HCT116 (cell line): Measurements from ENCODE around the gene FAM83E. TPM values are rescaled to one million over a fixed set of nuclear protein-coding genes. Genes with fewer than 3 reads are reported as not detected.

ENCODE experiments used
- ATAC-seq: fragments of 200-7000 bp; cut with Tn5 transposase; 2 replicates; pipeline ENCODE4 v1.9.1; 2020; ENCODE audit warnings: mild to moderate bottlenecking, moderate library complexity
- BruUV-seq: library from RNA; stranded (reverse); fragments of 400-500 nt; replicated peaks from 2 replicates; lab custom pipeline; 2021; lab: Mats Ljungman, UMichigan
- CTCF ChIA-PET: fragments of 300-600 bp; sonication (Branson Sonifier 250); formaldehyde crosslinking; loops from one replicate; lab custom pipeline; 2021; ENCODE audit warnings: antibody characterized with exemption; lab: Charles Lee
- POLR2A ChIA-PET: fragments of 300-600, 350-600 bp; sonication (Branson Sonifier 250); formaldehyde crosslinking; loops from one replicate; lab custom pipeline; 2021; ENCODE audit warnings: antibody characterized with exemption; lab: Charles Lee
- RAD21 ChIA-PET, 2 experiments: fragments of 300-600 bp; sonication (Branson Sonifier 250); formaldehyde crosslinking; loops; one replicate each; lab custom pipeline; 2023; ENCODE audit warnings: low total read pairs in 2 of 2; ENCODE audit not compliant: uncharacterized antibody in 2 of 2, unreplicated experiment in 2 of 2, low non-redundant PET in 1 of 2; lab: Charles Lee
- DNase-seq: peaks from one replicate; pipeline ENCODE4 v3.0.0-alpha.2; 2010; ENCODE audit warnings: low read depth, low spot score
- H2AFZ ChIP-seq: fragments of 200-600 bp; shearing (Covaris generic), sonication (generic); 2 replicates; pipeline ENCODE4 v1.6.1; 2017; ENCODE audit warnings: low read depth, mixed run types, mixed read lengths, antibody characterized with exemption, low read length; ENCODE audit not compliant: poor library complexity, severe bottlenecking
- H3K27ac ChIP-seq: 2 replicates; pipeline ENCODE4 v1.5.1; 2012; ENCODE audit warnings: low read depth, low read length
- H3K27me3 ChIP-seq: fragments of 200-600 bp; sonication (generic); 2 replicates; pipeline ENCODE4 v1.6.1; 2016; ENCODE audit warnings: mixed run types, low read length, mixed read lengths; ENCODE audit not compliant: insufficient read depth
- H3K36me3 ChIP-seq, 2 experiments: fragments of 200-500 bp in 1 of 2; fragments of 200-600 bp in 1 of 2; sonication (Bioruptor generic) in 1 of 2; sonication (generic) in 1 of 2; 2 replicates each; pipeline versions ENCODE4 v1.5.1 to v1.6.1; 2014 to 2016; ENCODE audit warnings: low read length in 2 of 2, inconsistent platforms in 1 of 2, mixed read lengths in 1 of 2, mixed run types in 1 of 2; ENCODE audit not compliant: insufficient read depth in 2 of 2, control insufficient read depth in 1 of 2
- H3K4me1 ChIP-seq, 2 experiments: fragments of 200-600 bp in 1 of 2; sonication (generic) in 1 of 2; 2 replicates each; pipeline versions ENCODE4 v1.5.1 to v1.6.1; 2012 to 2017; ENCODE audit warnings: low read length in 2 of 2, inconsistent platforms in 1 of 2, mild to moderate bottlenecking in 1 of 2, mixed read lengths in 1 of 2, mixed run types in 1 of 2, moderate library complexity in 1 of 2; ENCODE audit not compliant: insufficient read depth in 2 of 2, control insufficient read depth in 1 of 2
- H3K4me2 ChIP-seq: fragments of 200-600 bp; sonication (generic); 2 replicates; pipeline ENCODE4 v1.6.1; 2017; ENCODE audit warnings: mixed run types, low read length, mixed read lengths
- H3K4me3 ChIP-seq, 2 experiments: fragments of 200-600 bp in 1 of 2; sonication (generic) in 1 of 2; replicated peaks in 1 of 2; 2 replicates each; pipeline ENCODE4 v1.5.1; 2011 to 2016; ENCODE audit warnings: low read length in 2 of 2, control low read depth in 1 of 2, low read depth in 1 of 2, mild to moderate bottlenecking in 1 of 2, mixed read lengths in 1 of 2, mixed run types in 1 of 2
- H3K79me2 ChIP-seq: fragments of 200-600 bp; sonication (generic); 2 replicates; pipeline ENCODE4 v1.6.1; 2017; ENCODE audit warnings: mild to moderate bottlenecking, mixed run types, low read length, moderate library complexity, mixed read lengths; ENCODE audit not compliant: insufficient read depth
- H3K9ac ChIP-seq: fragments of 200-600 bp; sonication (generic); 2 replicates; pipeline ENCODE4 v1.6.1; 2016; ENCODE audit warnings: low read length, mixed read lengths
- H3K9me2 ChIP-seq: fragments of 200-600 bp; sonication (generic), shearing (Covaris generic); 2 replicates; pipeline ENCODE4 v1.6.1; 2017; ENCODE audit warnings: mixed run types, mild to moderate bottlenecking, moderate library complexity; ENCODE audit not compliant: insufficient read depth
- H3K9me3 ChIP-seq, 2 experiments: fragments of 200-500 bp in 1 of 2; fragments of 200-600 bp in 1 of 2; sonication (Bioruptor generic) in 1 of 2; sonication (generic) in 1 of 2; 2 replicates each; pipeline ENCODE4 v1.6.1; 2014 to 2017; ENCODE audit warnings: low read length in 2 of 2, mixed read lengths in 2 of 2, inconsistent platforms in 1 of 2, low read depth in 1 of 2, mild to moderate bottlenecking in 1 of 2, mixed run types in 1 of 2, moderate library complexity in 1 of 2; ENCODE audit not compliant: control insufficient read depth in 1 of 2, insufficient read depth in 1 of 2
- H4K20me1 ChIP-seq: fragments of 200-600 bp; sonication (generic), shearing (Covaris generic); 2 replicates; pipeline ENCODE4 v1.6.1; 2017; ENCODE audit warnings: mixed run types, mild to moderate bottlenecking, moderate library complexity; ENCODE audit not compliant: insufficient read depth
- CEBPB ChIP-seq: IDR thresholded peaks from 2 replicates; pipeline ENCODE4 v1.6.1; 2012; ENCODE audit warnings: low read depth
- ELF1 ChIP-seq: IDR thresholded peaks from 2 replicates; pipeline ENCODE4 v1.6.1; 2012; ENCODE audit warnings: low read depth, borderline replicate concordance
- FOSL1 ChIP-seq: IDR thresholded peaks from 2 replicates; pipeline ENCODE4 v1.6.1; 2012; ENCODE audit warnings: low read depth
- POLR2A ChIP-seq: IDR thresholded peaks from 2 replicates; pipeline ENCODE4 v1.7.0; 2011; ENCODE audit warnings: borderline replicate concordance; ENCODE audit not compliant: insufficient read depth, insufficient read length; ENCODE audit errors: extremely low read depth
- RAD21 ChIP-seq: IDR thresholded peaks from 2 replicates; pipeline ENCODE4 v1.6.1; 2012; ENCODE audit warnings: low read depth, mild to moderate bottlenecking
- REST ChIP-seq: IDR thresholded peaks from 2 replicates; pipeline ENCODE4 v1.6.1; 2012; ENCODE audit warnings: low read depth
- SP1 ChIP-seq: IDR thresholded peaks from 2 replicates; pipeline ENCODE4 v1.6.1; 2012; ENCODE audit warnings: low read depth
- ZBTB33 ChIP-seq: IDR thresholded peaks from 2 replicates; pipeline ENCODE4 v1.6.1; 2011; ENCODE audit warnings: mild to moderate bottlenecking, low read length, moderate library complexity; ENCODE audit not compliant: insufficient replicate concordance; ENCODE audit errors: extremely low read depth
- intact Hi-C: fragments of 100-400 bp; cut with micrococcal nuclease; formaldehyde crosslinking; loops from 2 replicates; pipeline ENCODE4 v1.10.0; 2022
- total RNA-seq: library from RNA; stranded (reverse); gene quantifications from one replicate; pipeline ENCODE4 v1.2.1, GENCODE V29; 2021; ENCODE audit not compliant: unreplicated experiment

Gene FAM83E
- total RNA-seq, 1 experiment from 2014 or later, result 6.8 TPM

- DNase-seq (no peak), ATAC-seq (no peak)
- no peak overlapping the region for H3K27ac ChIP-seq
- H3K79me2 ChIP-seq, result no peaks in the 10 kb centered on the region
- ChIA-PET POLR2A (interaction anchor here (0.7 kb wide), 1 partner anchor 202 kb away, joined by 3 read pairs; no protein-coding TSS in a partner anchor), CTCF (no interaction called here), RAD21 (no interaction called here)
- no peak overlapping the region for H3K4me3 ChIP-seq
- H3K4me2 ChIP-seq, result no peak overlapping the region
- no peak overlapping the region for H2AFZ ChIP-seq
- intact Hi-C loops, result no loop called here
- no peaks in the 10 kb centered on the region for H3K36me3 ChIP-seq
- no peaks in the 10 kb centered on the region for H4K20me1 ChIP-seq
- TF ChIP-seq SP1 (no peak), FOSL1 (no peak), ELF1 (no peak), REST (no peak), ZBTB33 (no peak), CEBPB (no peak), POLR2A (no peak), RAD21 (no peak)
- no peak overlapping the region for H3K9ac ChIP-seq
- no peaks in the 10 kb centered on the region for H3K9me3 ChIP-seq
- no peaks in the 10 kb centered on the region for H3K27me3 ChIP-seq
- BruUV-seq, result no TSS peak
- H3K4me1 ChIP-seq, result peaks cover 19 to 52% of the 10 kb centered on the region in 2 experiments
- H3K9me2 ChIP-seq, result no peaks in the 10 kb centered on the region
Observed at GRCh38 chr19:48641850-48642249, 27.0 kb upstream of the FAM83E start.
